HepG2 (cell line): ENCODE data around the gene PLOD3. TPM values are rescaled to one million over a fixed set of nuclear protein-coding genes. Genes with fewer than 3 reads are reported as not detected.

Experiments used
- BRD4 ChIP-seq: sonication (generic); formaldehyde crosslinking; IDR thresholded peaks from 2 replicates; pipeline ENCODE4 v1.4.0; 2020; ENCODE audit warnings: missing genetic modification reagents
- E2F1 ChIP-seq: sonication (generic); formaldehyde crosslinking; IDR thresholded peaks from 2 replicates; pipeline ENCODE4 v1.5.0; 2020; ENCODE audit warnings: missing genetic modification reagents
- GPBP1L1 ChIP-seq: sonication (generic); formaldehyde crosslinking; IDR thresholded peaks from 2 replicates; pipeline ENCODE4 v1.5.0; 2020; ENCODE audit warnings: mild to moderate bottlenecking, missing genetic modification reagents
- GTF2F1 ChIP-seq: fragments of 150-350 bp; IDR thresholded peaks from 2 replicates; pipeline ENCODE4 v1.6.1; 2014; ENCODE audit warnings: low read length
- HMGXB4 ChIP-seq, 2 experiments: sonication (generic) in 1 of 2; formaldehyde crosslinking in 1 of 2; IDR thresholded peaks; 2 replicates each; pipeline versions ENCODE4 v1.4.0 to v1.6.1; 2018 to 2020; ENCODE audit warnings: missing genetic modification reagents in 2 of 2, borderline replicate concordance in 1 of 2, low read depth in 1 of 2, mild to moderate bottlenecking in 1 of 2, missing biosample characterization in 1 of 2
- MAFF ChIP-seq: IDR thresholded peaks from 2 replicates; pipeline ENCODE4 v1.6.1; 2011; ENCODE audit warnings: low read depth, low read length, improper control_type of control experiment
- RBFOX2 ChIP-seq: fragments of 200-400 bp; formaldehyde crosslinking; IDR thresholded peaks from 2 replicates; pipeline ENCODE4 v1.6.1; 2017; ENCODE audit warnings: low read depth, mild to moderate bottlenecking, low read length
- SALL2 ChIP-seq: sonication (generic); formaldehyde crosslinking; IDR thresholded peaks from 2 replicates; pipeline ENCODE4 v1.8.1; 2023; ENCODE audit warnings: mild to moderate bottlenecking, missing genetic modification reagents, inconsistent platforms
- SKIL ChIP-seq: sonication (generic); formaldehyde crosslinking; IDR thresholded peaks from 2 replicates; pipeline ENCODE4 v1.8.0; 2022; ENCODE audit warnings: missing genetic modification reagents, mild to moderate bottlenecking, moderate library complexity, borderline replicate concordance
- SMARCC2 ChIP-seq: fragments of 450-650 bp; IDR thresholded peaks from 2 replicates; pipeline ENCODE4 v1.6.1; 2017; ENCODE audit warnings: antibody characterized with exemption, mild to moderate bottlenecking
- SMYD3 ChIP-seq: sonication (generic); formaldehyde crosslinking; IDR thresholded peaks from 2 replicates; pipeline ENCODE4 v1.8.1; 2023; ENCODE audit warnings: mild to moderate bottlenecking, missing genetic modification reagents
- ZFX ChIP-seq: sonication (generic); formaldehyde crosslinking; IDR thresholded peaks from 2 replicates; pipeline ENCODE4 v1.4.0; 2020; ENCODE audit warnings: mild to moderate bottlenecking, low read depth, missing genetic modification reagents, moderate library complexity
- ZNF10 ChIP-seq: sonication (generic); formaldehyde crosslinking; IDR thresholded peaks from 2 replicates; pipeline ENCODE4 v1.4.0; 2020; ENCODE audit warnings: mild to moderate bottlenecking, low read depth, missing genetic modification reagents, borderline replicate concordance
- ZNF136 ChIP-seq: sonication (generic); formaldehyde crosslinking; IDR thresholded peaks from 2 replicates; pipeline ENCODE4 v1.8.1; 2022; ENCODE audit warnings: low read depth, mild to moderate bottlenecking, moderate library complexity, missing genetic modification reagents
- ZNF20 ChIP-seq: sonication (generic); formaldehyde crosslinking; IDR thresholded peaks from 2 replicates; pipeline ENCODE4 v1.4.0; 2020; ENCODE audit warnings: mild to moderate bottlenecking, moderate library complexity, missing genetic modification reagents
- ZNF263 ChIP-seq: sonication (generic); formaldehyde crosslinking; IDR thresholded peaks from 2 replicates; pipeline ENCODE4 v1.4.0; 2020; ENCODE audit warnings: missing genetic modification reagents
- ZNF281 ChIP-seq: sonication (generic); formaldehyde crosslinking; IDR thresholded peaks from 2 replicates; pipeline ENCODE4 v1.4.0; 2020; ENCODE audit warnings: missing genetic modification reagents, borderline replicate concordance
- ZNF317 ChIP-seq: sonication (generic); formaldehyde crosslinking; IDR thresholded peaks from 2 replicates; pipeline ENCODE4 v1.5.0; 2020; ENCODE audit warnings: mild to moderate bottlenecking, missing genetic modification reagents
- ZNF414 ChIP-seq: sonication (generic); formaldehyde crosslinking; IDR thresholded peaks from 2 replicates; pipeline ENCODE4 v1.5.0; 2020; ENCODE audit warnings: missing genetic modification reagents
- ZNF879 ChIP-seq: sonication (generic); formaldehyde crosslinking; IDR thresholded peaks from 2 replicates; pipeline ENCODE4 v1.8.1; 2023; ENCODE audit warnings: missing genetic modification reagents
- polyA plus RNA-seq, 8 experiments: library from polyadenylated mRNA; depleted of rRNA in 3 of 8; stranded (reverse) in 7 of 8; unstranded in 1 of 8; fragments of >200 nt; fragmentation: Illumina TruSeq in 4 of 8; extraction: Trizol in 4 of 8; gene quantifications; 2 replicates each; pipeline versions ENCODE4 v1.2.1 to v1.2.3, GENCODE V29; 2011 to 2016; ENCODE audit warnings: low read depth in 4 of 8, missing spikeins in 1 of 8, mixed read lengths in 1 of 8; ENCODE audit not compliant: insufficient read depth in 1 of 8
- total RNA-seq, 5 experiments: library from RNA; depleted of rRNA; stranded (reverse); fragments of >200 nt; fragmentation: Illumina TruSeq; extraction: Trizol; gene quantifications; 2 replicates each; pipeline ENCODE4 v1.2.3, GENCODE V29; 2016; ENCODE audit warnings: low read depth in 1 of 5

The PLOD3 gene
- total and polyA plus RNA-seq, 2 of the 13 experiments (the other 11 are each of a cell fraction or from before 2014, with no cell fraction given) = 65.8 to 67.4 TPM

- TF ChIP-seq SALL2 (CRISPR knock-in tag) = no peak
- TF ChIP-seq ZNF317 (CRISPR knock-in tag) = no peak
- TF ChIP-seq ZNF414 (CRISPR knock-in tag) = no peak
- no peak for TF ChIP-seq RBFOX2
- no peak for TF ChIP-seq SMARCC2
- TF ChIP-seq GTF2F1 = no peak
- TF ChIP-seq ZNF263 (CRISPR knock-in tag) = no peak
- no peak for TF ChIP-seq MAFF
- no peak for TF ChIP-seq BRD4 (CRISPR knock-in tag)
- no peak for TF ChIP-seq GPBP1L1 (CRISPR knock-in tag)
- no peak for TF ChIP-seq ZNF281
- no peak for TF ChIP-seq SMYD3 (CRISPR knock-in tag)
- no peak for TF ChIP-seq HMGXB4 (CRISPR knock-in tag; IDR thresholded peaks at IDR 0.05; ENCODE audit: borderline replicate concordance in 1 of 2, low read depth in 1 of 2)
- TF ChIP-seq SKIL (CRISPR knock-in tag) = no peak
- no peak for TF ChIP-seq ZNF20 (CRISPR knock-in tag)
- no peak for TF ChIP-seq ZFX (CRISPR knock-in tag)
- TF ChIP-seq ZNF879 (CRISPR knock-in tag) = no peak
- TF ChIP-seq ZNF10 (CRISPR knock-in tag) = no peak
- TF ChIP-seq E2F1 (CRISPR knock-in tag) = no peak
- no peak for TF ChIP-seq ZNF136 (CRISPR knock-in tag)
Observed at GRCh38 chr7:101169838-101170551, 47.4 kb downstream of the PLOD3 start (continued).
